ENCODE results near the gene OR10G7.

Gene OR10G7

DNA sequence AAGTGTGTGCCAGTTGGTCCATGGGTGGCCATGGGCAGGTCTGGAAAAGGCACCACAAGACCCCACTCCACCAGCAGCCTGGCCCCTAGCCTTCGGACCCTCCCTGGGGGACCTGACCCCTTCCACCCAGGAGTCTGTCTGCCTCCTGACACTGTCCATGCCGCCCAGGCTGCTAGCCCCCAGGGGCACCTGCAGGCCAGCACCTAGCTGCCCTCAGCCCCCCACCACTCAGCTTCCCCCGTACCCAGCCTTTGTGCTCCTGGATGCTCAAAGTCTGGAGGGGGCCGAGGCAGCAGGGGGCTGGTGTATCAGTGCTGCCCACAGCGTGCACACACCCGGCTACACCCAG is 34.3 kb upstream of the OR10G7 start:
- H3K4me3 ChIP-seq (ENCODE audit: low read length), result no peak overlapping the region
- H3K4me1 ChIP-seq (ENCODE audit: control insufficient read depth, insufficient read depth, low read length), result no peaks in the 10 kb centered on the region
- no peaks in the 10 kb centered on the region for H3K9me3 ChIP-seq (ENCODE audit: control insufficient read depth, low read length)
- no peak for DNase-seq (ENCODE audit: low read depth)
- no peak overlapping the region for H3K9ac ChIP-seq (ENCODE audit: low read length)
- no peaks in the 10 kb centered on the region for H3K36me3 ChIP-seq (ENCODE audit: control insufficient read depth, insufficient read depth, low read length, severe bottlenecking)
- H3K27me3 ChIP-seq (replicated peaks; ENCODE audit: control insufficient read depth, insufficient read depth, low read length), result peaks cover 36% of the 10 kb centered on the region

DNA sequence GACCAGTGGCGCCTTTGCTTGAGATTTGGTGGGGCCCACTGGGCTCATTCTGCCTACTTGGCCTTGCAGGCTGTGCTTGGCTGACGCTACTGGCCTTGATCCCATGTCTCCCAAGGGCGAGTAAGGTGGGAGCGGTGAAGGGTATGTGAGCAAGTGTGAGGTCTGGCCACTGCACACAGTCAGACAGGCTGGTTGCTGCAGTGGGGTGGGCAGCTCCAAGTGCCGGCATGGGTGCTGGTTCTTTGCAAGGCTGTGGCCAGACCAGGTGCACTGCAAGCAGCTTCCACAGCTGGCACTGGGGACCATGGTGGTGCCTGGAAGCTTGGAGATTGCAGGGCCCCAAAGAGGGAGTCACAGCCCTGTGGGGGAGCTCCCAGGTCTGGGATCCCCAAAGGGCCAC is 33.4 kb upstream of the OR10G7 start:
- H3K9ac ChIP-seq (ENCODE audit: low read length), result no peak overlapping the region
- no peaks in the 10 kb centered on the region for H3K9me3 ChIP-seq (ENCODE audit: control insufficient read depth, low read length)
- no peak overlapping the region for H3K4me3 ChIP-seq (ENCODE audit: low read length)
- H3K27me3 ChIP-seq (replicated peaks; ENCODE audit: control insufficient read depth, insufficient read depth, low read length), result peaks cover 39% of the 10 kb centered on the region
- no peak for DNase-seq (ENCODE audit: low read depth)
- H3K36me3 ChIP-seq (ENCODE audit: control insufficient read depth, insufficient read depth, low read length, severe bottlenecking), result no peaks in the 10 kb centered on the region
- H3K4me1 ChIP-seq (ENCODE audit: control insufficient read depth, insufficient read depth, low read length), result peaks cover 6% of the 10 kb centered on the region

DNA sequence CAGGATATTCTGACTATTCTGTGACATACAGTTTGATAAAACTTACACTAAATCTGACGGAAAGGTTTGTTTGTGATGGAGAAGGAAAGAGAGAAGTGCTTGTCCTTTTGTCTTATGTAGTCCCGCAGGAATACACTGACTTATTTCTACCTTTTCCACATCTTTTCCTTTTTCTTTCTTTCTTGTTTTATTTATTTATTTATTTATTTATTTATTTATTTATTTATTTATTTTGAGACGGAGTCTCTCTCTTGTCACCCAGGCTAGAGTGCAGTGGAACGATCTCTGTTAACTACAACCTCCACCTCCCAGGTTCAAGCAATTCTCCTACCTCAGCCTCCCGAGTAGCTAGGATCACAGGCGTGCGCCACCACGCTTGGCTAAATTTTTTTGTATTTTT is 31.0 kb upstream of the OR10G7 start:
- Histone ChIP-seq H3K9me3 (ENCODE audit: control insufficient read depth, low read length) (no peaks in the 10 kb centered on the region), H3K36me3 (ENCODE audit: control insufficient read depth, insufficient read depth, low read length, severe bottlenecking) (no peaks in the 10 kb centered on the region), H3K4me1 (ENCODE audit: control insufficient read depth, insufficient read depth, low read length) (peaks cover 8% of the 10 kb centered on the region), H3K27me3 (replicated peaks; ENCODE audit: control insufficient read depth, insufficient read depth, low read length) (peaks cover 55% of the 10 kb centered on the region), H3K9ac (ENCODE audit: low read length) (no peak overlapping the region), H3K4me3 (ENCODE audit: low read length) (no peak overlapping the region)
- DNase-seq (ENCODE audit: low read depth), result no peak

DNA sequence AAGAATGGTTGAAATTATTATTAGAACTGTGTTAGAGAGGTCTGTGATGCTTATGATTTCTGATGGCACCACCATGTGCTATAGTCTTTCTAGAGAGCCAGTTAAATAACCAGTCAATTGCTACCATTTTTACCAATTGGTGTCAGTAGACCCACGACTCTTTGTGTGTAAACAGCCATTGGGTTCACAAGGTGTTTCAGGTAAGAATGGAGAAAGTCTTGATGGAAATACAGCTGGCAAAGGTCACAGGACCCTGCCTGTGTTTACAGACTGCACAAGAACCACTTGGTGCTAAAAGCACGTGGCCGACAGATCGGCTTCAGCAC is 30.5 kb upstream of the OR10G7 start:
- Histone ChIP-seq H3K27me3 (replicated peaks; ENCODE audit: control insufficient read depth, insufficient read depth, low read length) (peaks cover 52% of the 10 kb centered on the region), H3K9me3 (ENCODE audit: control insufficient read depth, low read length) (no peaks in the 10 kb centered on the region), H3K9ac (ENCODE audit: low read length) (no peak overlapping the region), H3K4me1 (ENCODE audit: control insufficient read depth, insufficient read depth, low read length) (peaks cover 8% of the 10 kb centered on the region), H3K4me3 (ENCODE audit: low read length) (no peak overlapping the region), H3K36me3 (ENCODE audit: control insufficient read depth, insufficient read depth, low read length, severe bottlenecking) (no peaks in the 10 kb centered on the region)
- no peak for DNase-seq (ENCODE audit: low read depth)

DNA sequence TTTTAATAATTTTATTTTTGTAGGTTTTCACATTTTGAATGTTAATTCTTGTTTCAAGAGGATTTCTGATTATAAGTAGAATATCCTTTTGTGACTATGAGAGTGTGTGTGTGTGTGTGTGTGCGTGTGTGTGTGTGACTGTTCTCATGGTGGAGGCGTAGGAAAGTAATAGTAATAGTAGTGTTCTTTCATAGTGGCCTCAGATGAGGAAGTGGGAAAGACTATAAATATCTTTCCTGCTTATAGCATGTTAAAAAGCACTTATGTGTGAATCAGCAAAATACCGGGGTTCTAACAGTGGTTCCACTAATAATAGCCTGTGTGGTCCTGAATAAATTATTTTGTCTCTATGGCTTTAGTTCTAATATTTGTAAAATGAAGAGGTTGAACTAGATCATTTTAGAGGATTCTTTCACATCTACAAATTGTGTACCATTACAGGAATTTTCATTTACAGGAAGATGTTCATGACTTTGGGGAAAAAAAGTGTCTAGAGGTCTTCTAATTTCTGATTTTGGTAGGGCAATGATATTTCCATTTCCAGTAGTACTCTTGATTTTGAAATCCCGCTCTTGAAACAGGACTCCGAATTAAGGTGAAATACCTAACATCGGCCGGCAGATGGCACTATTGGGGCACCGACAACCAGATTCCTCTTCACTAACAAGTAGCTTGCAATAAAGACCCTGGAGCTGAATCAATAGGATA is 29.9 kb upstream of the OR10G7 start:
- H3K4me3 ChIP-seq (ENCODE audit: low read length), result no peak overlapping the region
- no peaks in the 10 kb centered on the region for H3K9me3 ChIP-seq (ENCODE audit: control insufficient read depth, low read length)
- no peak overlapping the region for H3K9ac ChIP-seq (ENCODE audit: low read length)
- H3K36me3 ChIP-seq (ENCODE audit: control insufficient read depth, insufficient read depth, low read length, severe bottlenecking), result no peaks in the 10 kb centered on the region
- DNase-seq (ENCODE audit: low read depth), result peak; percentile 83
- peaks cover 53% of the 10 kb centered on the region for H3K27me3 ChIP-seq (replicated peaks; ENCODE audit: control insufficient read depth, insufficient read depth, low read length)
- H3K4me1 ChIP-seq (ENCODE audit: control insufficient read depth, insufficient read depth, low read length), result peaks cover 8% of the 10 kb centered on the region

DNA sequence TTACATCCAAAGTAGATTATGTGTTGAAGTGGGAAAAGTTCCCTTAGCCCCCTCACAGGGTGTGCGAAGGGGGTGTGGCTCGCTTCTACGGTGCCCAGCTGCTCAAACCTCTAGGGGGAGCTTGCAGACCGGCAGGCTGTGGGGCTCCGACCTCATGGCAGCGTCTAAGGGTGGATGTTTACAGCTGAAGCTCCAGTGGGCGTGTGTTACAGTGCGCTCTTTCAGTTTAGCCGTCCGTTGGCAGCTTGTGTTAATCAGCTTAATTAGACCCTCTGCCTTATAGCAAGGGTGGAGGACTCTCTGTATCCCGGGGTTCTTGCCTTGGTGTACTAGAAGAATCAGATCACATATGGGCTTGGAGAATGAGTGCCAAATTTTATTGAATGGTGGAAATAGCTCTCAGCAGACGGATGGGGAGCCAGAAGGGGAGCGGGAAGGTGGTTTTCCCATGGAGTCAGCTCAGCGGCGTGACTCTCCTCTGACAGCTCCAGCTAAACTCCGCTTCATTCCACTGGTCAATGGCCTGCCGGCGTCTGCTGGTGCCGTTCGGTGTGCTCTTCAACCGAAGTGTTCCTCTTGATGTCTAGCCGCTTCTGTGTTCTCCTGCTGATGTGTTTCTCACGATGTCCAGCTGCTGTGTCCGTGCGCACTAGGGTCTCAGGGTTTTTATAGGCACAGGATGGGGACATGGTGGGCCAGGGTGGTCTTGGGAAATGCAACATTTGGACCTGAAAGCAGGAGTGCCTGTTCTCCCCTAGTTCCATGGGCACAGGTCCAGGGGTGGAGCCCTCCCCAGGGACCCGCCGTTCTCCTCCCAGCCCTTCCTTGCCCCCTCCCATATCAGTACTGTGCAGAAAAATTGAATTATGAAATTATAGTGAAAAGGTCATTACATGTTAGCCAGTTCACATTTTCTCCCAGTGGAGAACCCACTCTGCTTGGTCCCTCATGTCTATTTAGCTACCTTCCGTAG is 28.6 kb upstream of the OR10G7 start:
- peak overlapping the region; percentile 76 for H3K4me3 ChIP-seq (ENCODE audit: low read length)
- peaks cover 45% of the 10 kb centered on the region for H3K27me3 ChIP-seq (replicated peaks; ENCODE audit: control insufficient read depth, insufficient read depth, low read length)
- H3K9ac ChIP-seq (ENCODE audit: low read length), result no peak overlapping the region
- peak; percentile 57 for DNase-seq (ENCODE audit: low read depth)
- peaks cover 8% of the 10 kb centered on the region for H3K4me1 ChIP-seq (ENCODE audit: control insufficient read depth, insufficient read depth, low read length)
- H3K36me3 ChIP-seq (ENCODE audit: control insufficient read depth, insufficient read depth, low read length, severe bottlenecking), result no peaks in the 10 kb centered on the region
- H3K9me3 ChIP-seq (ENCODE audit: control insufficient read depth, low read length), result no peaks in the 10 kb centered on the region

DNA sequence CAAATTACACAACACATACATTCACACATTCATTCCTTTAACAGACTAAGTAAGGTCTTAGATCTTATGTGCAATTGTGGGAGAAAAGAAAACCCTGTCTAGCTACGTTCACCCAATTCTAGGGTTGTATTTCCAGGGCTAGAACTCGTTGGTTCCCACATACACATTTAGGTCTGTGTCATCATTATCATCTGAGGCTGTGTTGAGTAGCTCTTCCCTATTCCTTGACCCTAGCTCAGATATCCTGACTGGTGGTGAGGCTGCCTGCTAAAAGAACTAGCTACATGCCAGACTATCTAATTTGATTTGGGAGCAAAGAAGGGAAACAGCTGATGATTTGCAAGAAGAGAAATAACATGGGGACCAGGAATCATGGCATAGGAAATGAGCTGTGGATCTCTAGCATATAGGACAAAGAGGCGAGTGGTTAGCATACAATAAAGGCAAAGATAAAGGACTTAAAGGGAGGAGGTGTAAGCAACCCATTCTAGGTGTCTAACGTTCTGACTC is 27.5 kb upstream of the OR10G7 start:
- Histone ChIP-seq H3K36me3 (ENCODE audit: control insufficient read depth, insufficient read depth, low read length, severe bottlenecking) (no peaks in the 10 kb centered on the region), H3K9me3 (ENCODE audit: control insufficient read depth, low read length) (no peaks in the 10 kb centered on the region), H3K4me3 (ENCODE audit: low read length) (no peak overlapping the region), H3K4me1 (ENCODE audit: control insufficient read depth, insufficient read depth, low read length) (peaks cover 8% of the 10 kb centered on the region), H3K9ac (ENCODE audit: low read length) (no peak overlapping the region), H3K27me3 (replicated peaks; ENCODE audit: control insufficient read depth, insufficient read depth, low read length) (peaks cover 48% of the 10 kb centered on the region)
- no peak for DNase-seq (ENCODE audit: low read depth)

DNA sequence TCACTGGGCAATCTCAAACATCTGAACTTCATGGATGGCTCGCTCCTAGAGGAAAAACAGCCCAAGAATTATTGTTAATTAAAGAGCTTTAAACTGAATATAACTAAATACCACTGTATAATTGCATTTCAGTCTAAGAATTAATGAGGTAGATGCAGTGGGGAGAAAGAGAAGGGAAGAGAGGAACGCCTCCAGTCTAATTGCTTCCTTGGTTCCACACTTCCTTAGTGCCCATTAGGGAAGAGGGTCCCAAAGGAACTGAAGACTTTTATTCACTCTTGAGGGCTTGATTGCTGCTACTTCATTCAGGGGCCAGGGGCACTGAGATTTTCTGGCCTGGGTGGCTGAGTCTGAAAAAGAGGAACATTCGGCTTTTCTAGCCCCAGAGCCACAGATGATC is 11.8 kb upstream of the OR10G7 start:
- Histone ChIP-seq H3K4me3 (ENCODE audit: low read length) (no peak overlapping the region), H3K36me3 (ENCODE audit: control insufficient read depth, insufficient read depth, low read length, severe bottlenecking) (no peaks in the 10 kb centered on the region), H3K9ac (ENCODE audit: low read length) (no peak overlapping the region), H3K27me3 (replicated peaks; ENCODE audit: control insufficient read depth, insufficient read depth, low read length) (no peaks in the 10 kb centered on the region), H3K4me1 (ENCODE audit: control insufficient read depth, insufficient read depth, low read length) (no peaks in the 10 kb centered on the region), H3K9me3 (ENCODE audit: control insufficient read depth, low read length) (no peaks in the 10 kb centered on the region)
- no peak for DNase-seq (ENCODE audit: low read depth)

DNA sequence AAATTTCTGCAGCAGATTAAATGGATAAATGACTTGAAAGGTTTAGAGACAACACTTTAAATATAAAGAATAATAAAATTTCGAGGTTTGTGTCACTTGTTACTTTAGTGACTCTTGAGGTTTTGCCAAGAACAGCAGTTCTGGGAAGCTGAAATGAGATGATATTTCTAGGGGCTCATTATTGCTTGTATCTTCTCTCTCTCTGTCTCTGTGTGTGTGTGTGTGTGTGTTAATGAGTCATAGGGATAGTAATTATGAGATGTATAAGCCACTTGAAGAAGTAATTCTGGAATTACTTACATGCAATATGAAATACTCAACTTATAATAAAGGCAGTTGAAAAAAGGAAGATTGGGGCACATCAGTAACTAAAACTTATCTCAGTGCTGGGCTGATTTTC is 9.6 kb upstream of the OR10G7 start:
- H3K9me3 ChIP-seq (ENCODE audit: control insufficient read depth, low read length), result no peaks in the 10 kb centered on the region
- H3K27me3 ChIP-seq (replicated peaks; ENCODE audit: control insufficient read depth, insufficient read depth, low read length), result no peaks in the 10 kb centered on the region
- no peaks in the 10 kb centered on the region for H3K4me1 ChIP-seq (ENCODE audit: control insufficient read depth, insufficient read depth, low read length)
- no peak overlapping the region for H3K4me3 ChIP-seq (ENCODE audit: low read length)
- H3K36me3 ChIP-seq (ENCODE audit: control insufficient read depth, insufficient read depth, low read length, severe bottlenecking), result no peaks in the 10 kb centered on the region
- H3K9ac ChIP-seq (ENCODE audit: low read length), result no peak overlapping the region
- no peak for DNase-seq (ENCODE audit: low read depth)

DNA sequence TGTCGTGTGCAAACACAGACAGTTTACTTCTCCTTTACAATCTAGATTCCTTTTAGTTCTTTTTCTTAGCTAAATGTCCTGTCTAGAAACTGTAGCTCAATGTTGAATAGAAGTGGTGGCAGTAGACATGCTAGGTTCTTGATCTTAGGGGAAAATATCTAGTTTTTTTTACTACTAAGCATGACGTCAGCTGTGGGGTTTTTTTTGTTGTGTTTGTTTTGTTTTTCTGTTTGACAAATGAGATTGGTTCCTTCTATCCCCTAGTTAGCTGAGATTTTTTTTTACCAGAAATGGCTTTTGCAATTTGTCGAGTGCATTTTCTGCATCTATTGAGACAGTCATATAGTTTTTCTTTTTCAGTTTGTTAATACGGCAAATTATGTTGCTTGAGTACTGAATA is 2.3 kb upstream of the OR10G7 start:
- DNase-seq (ENCODE audit: low read depth), result no peak
- Histone ChIP-seq H3K27me3 (replicated peaks; ENCODE audit: control insufficient read depth, insufficient read depth, low read length) (no peaks in the 10 kb centered on the region), H3K4me3 (ENCODE audit: low read length) (no peak overlapping the region), H3K9ac (ENCODE audit: low read length) (no peak overlapping the region), H3K9me3 (ENCODE audit: control insufficient read depth, low read length) (no peaks in the 10 kb centered on the region), H3K36me3 (ENCODE audit: control insufficient read depth, insufficient read depth, low read length, severe bottlenecking) (no peaks in the 10 kb centered on the region), H3K4me1 (ENCODE audit: control insufficient read depth, insufficient read depth, low read length) (no peaks in the 10 kb centered on the region)

DNA sequence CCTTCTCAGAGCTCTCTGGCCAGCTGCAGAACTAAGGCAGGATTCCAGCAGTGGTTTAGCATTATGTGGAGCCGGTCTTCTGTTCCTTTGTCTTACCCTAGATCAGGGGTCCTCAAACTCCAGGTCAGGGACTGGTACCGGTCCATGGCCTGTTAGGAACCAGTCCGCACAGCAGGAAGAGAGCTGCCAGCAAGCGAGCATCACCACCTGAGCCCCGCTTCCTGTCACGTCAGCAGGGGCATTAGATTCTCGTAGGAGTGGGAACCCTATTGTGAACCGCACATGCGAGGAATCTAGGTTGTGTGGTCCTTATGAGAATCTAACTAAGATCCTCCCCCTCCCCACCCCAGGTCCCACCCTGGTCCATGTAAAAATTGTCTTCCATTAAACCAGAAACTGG is 1.6 kb downstream of the OR10G7 start:
- Histone ChIP-seq H3K4me3 (ENCODE audit: low read length) (no peak overlapping the region), H3K9me3 (ENCODE audit: control insufficient read depth, low read length) (no peaks in the 10 kb centered on the region), H3K4me1 (ENCODE audit: control insufficient read depth, insufficient read depth, low read length) (no peaks in the 10 kb centered on the region), H3K27me3 (replicated peaks; ENCODE audit: control insufficient read depth, insufficient read depth, low read length) (no peaks in the 10 kb centered on the region), H3K36me3 (ENCODE audit: control insufficient read depth, insufficient read depth, low read length, severe bottlenecking) (no peaks in the 10 kb centered on the region), H3K9ac (ENCODE audit: low read length) (no peak overlapping the region)
- no peak for DNase-seq (ENCODE audit: low read depth)
